Endothelial cell of umbilical vein (primary cell): Measurements from ENCODE around the gene GALNT17.

Experiments
- GATA2 ChIP-seq: IDR thresholded peaks from 2 replicates; pipeline ENCODE4 v1.7.0; 2011; ENCODE audit warnings: low read depth, mild to moderate bottlenecking, moderate library complexity, mixed read lengths, low read length; ENCODE audit not compliant: insufficient read length, insufficient read depth
- JUN ChIP-seq: IDR thresholded peaks from 2 replicates; pipeline ENCODE4 v1.6.1; 2011; ENCODE audit warnings: borderline replicate concordance, low read depth; ENCODE audit not compliant: insufficient read length, insufficient read depth
- MYC ChIP-seq: IDR thresholded peaks from one replicate; pipeline ENCODE4 v1.6.1; 2011; ENCODE audit warnings: mild to moderate bottlenecking, low read depth, low read length
- POLR2A ChIP-seq: IDR thresholded peaks from 2 replicates; pipeline ENCODE4 v1.6.1; 2012; ENCODE audit warnings: low read depth, mild to moderate bottlenecking, control low read depth, low read length
- POLR2AphosphoS5 ChIP-seq: IDR thresholded peaks from 2 replicates; pipeline ENCODE4 v1.6.1; 2012; ENCODE audit warnings: low read depth, mild to moderate bottlenecking, control low read depth, low read length, moderate library complexity; ENCODE audit not compliant: insufficient read depth
- TF ChIP-seq, protein P1 (sequence below), 2 donors: IDR thresholded peaks; 1 replicate in 1 of 2; 2 replicates in 1 of 2; pipeline ENCODE4 v1.5.1; 2011; ENCODE audit warnings: low read length in 2 of 2, mild to moderate bottlenecking in 2 of 2, moderate library complexity in 2 of 2, control low read depth in 1 of 2, inconsistent platforms in 1 of 2, low read depth in 1 of 2; ENCODE audit not compliant: insufficient read depth in 1 of 2; ENCODE audit errors: extremely low read depth in 1 of 2

GRCh38 chr7:71171476-71171875 is 39.5 kb downstream of the GALNT17 start:
- TF ChIP-seq MYC (no peak), GATA2 (no peak), POLR2A (no peak), POLR2AphosphoS5 (no peak), JUN (no peak)
- TF ChIP-seq, protein P1, sequence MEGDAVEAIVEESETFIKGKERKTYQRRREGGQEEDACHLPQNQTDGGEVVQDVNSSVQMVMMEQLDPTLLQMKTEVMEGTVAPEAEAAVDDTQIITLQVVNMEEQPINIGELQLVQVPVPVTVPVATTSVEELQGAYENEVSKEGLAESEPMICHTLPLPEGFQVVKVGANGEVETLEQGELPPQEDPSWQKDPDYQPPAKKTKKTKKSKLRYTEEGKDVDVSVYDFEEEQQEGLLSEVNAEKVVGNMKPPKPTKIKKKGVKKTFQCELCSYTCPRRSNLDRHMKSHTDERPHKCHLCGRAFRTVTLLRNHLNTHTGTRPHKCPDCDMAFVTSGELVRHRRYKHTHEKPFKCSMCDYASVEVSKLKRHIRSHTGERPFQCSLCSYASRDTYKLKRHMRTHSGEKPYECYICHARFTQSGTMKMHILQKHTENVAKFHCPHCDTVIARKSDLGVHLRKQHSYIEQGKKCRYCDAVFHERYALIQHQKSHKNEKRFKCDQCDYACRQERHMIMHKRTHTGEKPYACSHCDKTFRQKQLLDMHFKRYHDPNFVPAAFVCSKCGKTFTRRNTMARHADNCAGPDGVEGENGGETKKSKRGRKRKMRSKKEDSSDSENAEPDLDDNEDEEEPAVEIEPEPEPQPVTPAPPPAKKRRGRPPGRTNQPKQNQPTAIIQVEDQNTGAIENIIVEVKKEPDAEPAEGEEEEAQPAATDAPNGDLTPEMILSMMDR (IDR thresholded peaks at IDR 0.05; ENCODE audit: extremely low read depth in 1 of 2, insufficient read depth in 1 of 2, low read depth in 1 of 2, low read length in 2 of 2): no peak
